Pulmonary artery endothelial cell (primary cell): ENCODE results near the gene MBL2. TPM values are rescaled to one million over a fixed set of nuclear protein-coding genes. Genes with fewer than 3 reads are reported as not detected.

Experiments used
- DNase-seq: peaks from one replicate; pipeline ENCODE4 v3.0.0-alpha.2; 2011; ENCODE audit warnings: low read depth, low spot score
- total RNA-seq: library from RNA; depleted of rRNA; stranded (reverse); fragments of >200 nt; gene quantifications from 2 replicates; pipeline ENCODE4 v1.2.3, GENCODE V29; 2014

MBL2 gene
- total RNA-seq, 1 donor from 2014 or later = not detected

GRCh38 chr10:52774182-52774581, 1.6 kb upstream of the MBL2 start:
- DNase-seq = no peak

GRCh38 chr10:52771534-52772445, 794 bp downstream of the MBL2 start:
- DNase-seq = no peak

- no peak for DNase-seq
These were observed 1.7 kb downstream of the MBL2 start for GRCh38 chr10:52770904-52771303.

- no peak for DNase-seq
These were observed 2.6 kb downstream of the MBL2 start for GRCh38 chr10:52769966-52770365.

- DNase-seq = no peak
These were observed 4.5 kb downstream of the MBL2 start for GRCh38 chr10:52768001-52768532.

- DNase-seq = no peak
These were observed 10.5 kb downstream of the MBL2 start for GRCh38 chr10:52762088-52762487.

- DNase-seq = no peak
These were observed 13.4 kb downstream of the MBL2 start for GRCh38 chr10:52759154-52759553.

GRCh38 chr10:52758406-52758805, 14.2 kb downstream of the MBL2 start:
- no peak for DNase-seq

DNA sequence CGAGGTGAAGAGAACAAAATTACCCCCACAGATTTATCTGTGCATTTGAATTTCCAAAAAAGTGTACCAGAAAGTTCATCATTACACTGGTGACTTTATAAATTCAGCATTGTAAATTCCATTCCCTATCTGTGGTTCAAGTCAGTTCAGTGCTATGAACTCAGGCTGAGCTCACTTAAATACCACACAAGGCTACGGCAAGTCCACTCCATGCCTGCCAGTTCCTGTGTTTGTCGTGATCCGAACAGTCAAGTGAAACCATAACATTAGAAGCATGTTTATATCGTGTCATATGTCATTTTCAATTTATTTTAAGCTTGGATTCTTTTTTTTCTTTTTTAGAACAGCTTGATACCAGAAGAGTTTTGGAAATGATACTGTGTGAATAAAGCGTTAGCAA, 14.8 kb downstream of the MBL2 start:
- DNase-seq = no peak

DNA sequence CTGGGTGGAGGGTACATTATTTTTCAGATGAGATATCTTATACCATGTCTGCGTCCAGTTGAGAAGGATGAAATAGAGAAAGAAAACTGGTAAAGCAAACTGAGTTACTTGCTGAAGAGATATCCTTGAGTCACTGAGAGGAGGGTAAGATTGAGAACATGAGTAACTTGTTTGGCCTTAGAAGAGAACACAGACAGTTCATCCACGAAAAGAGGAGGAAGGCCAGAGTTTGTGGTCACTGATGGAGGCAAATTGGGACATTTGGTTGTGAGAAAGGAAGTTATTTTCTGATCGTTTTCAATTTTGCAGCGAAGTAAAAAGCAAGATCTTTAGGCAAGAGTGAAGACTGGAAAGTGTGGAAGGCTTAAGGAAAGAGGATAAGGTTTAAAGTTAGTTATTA, 15.6 kb downstream of the MBL2 start:
- no peak for DNase-seq

- DNase-seq = no peak
These were observed 16.3 kb downstream of the MBL2 start for GRCh38 chr10:52756295-52756694.

GRCh38 chr10:52755297-52756062, 17.1 kb downstream of the MBL2 start:
- no peak for DNase-seq

DNA sequence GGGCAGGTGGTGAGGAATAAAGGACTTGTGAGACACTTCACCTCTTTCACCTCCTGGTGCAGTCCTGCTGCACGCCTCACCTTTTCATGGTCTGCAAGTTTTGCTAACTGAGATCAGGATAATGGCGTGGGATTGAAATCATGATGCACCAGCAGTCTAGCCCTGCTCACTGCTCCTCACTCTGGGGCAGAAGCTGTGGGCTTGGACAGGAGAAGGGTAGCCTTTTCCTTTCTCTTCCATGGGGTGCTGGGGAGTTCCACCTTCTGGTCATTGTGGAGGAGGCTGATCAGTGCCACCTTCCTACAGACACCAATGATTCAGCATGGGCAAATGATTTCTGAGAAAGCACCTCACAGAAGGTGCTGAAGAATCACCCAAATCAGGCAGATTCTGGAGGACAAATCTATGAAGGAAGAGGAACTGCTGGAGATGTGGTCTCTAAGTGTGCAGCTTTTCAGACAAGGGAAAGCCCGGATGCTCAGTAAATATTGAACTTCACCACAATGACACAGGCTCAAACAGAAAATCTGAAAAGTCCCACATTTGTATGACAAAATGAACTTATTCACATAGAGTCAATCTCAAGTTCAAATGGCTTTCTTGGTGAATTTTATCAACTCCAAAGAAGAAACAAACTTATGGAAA, 19.7 kb downstream of the MBL2 start:
- DNase-seq = no peak

DNA sequence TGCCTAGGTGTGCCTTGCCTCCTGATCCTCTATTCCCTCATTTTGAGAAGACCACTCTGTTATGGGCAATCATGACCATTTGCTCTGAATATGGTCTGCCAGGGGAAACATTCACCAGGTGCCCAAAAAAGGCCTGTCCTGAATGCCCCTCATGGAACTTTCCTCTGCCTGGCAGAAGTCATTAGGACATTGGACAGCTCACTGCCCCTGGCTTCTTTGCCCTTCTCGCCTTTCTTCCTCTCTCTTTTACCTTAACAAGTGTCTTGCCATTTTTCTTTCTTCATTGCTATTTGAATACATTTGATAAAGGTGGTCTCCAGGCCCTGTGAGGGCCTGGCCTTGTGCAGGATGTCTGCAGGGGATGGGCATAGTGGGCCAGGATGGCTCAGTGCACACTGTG, 20.3 kb downstream of the MBL2 start:
- DNase-seq = no peak

- no peak for DNase-seq
These were observed 21.2 kb downstream of the MBL2 start for GRCh38 chr10:52751337-52751736.

GRCh38 chr10:52750629-52751028, 22.0 kb downstream of the MBL2 start:
- no peak for DNase-seq

GRCh38 chr10:52747694-52748093, 24.9 kb downstream of the MBL2 start:
- no peak for DNase-seq

GRCh38 chr10:52746169-52746568, 26.4 kb downstream of the MBL2 start:
- DNase-seq = no peak

- no peak for DNase-seq
These were observed 28.4 kb downstream of the MBL2 start for GRCh38 chr10:52744057-52744805.

DNA sequence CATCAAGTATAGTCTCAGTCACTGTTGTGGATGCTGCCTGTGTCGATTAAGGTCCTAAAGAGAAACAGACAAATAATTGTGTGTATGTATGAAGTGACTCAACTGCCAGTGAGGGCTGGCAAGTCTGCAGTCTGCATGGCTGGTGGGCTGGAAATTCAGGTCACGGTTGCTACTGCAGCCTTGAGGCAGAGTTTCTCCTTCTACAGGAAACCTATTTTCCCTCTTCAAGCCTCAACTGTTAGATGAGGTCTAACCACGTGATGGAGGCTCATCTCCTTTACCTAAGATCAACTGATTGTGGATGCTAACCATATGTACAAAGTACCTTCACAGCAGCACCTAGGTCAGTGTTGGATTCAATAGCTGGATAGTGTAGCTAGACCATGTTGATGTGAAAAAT, 29.9 kb downstream of the MBL2 start:
- DNase-seq = no peak

DNA sequence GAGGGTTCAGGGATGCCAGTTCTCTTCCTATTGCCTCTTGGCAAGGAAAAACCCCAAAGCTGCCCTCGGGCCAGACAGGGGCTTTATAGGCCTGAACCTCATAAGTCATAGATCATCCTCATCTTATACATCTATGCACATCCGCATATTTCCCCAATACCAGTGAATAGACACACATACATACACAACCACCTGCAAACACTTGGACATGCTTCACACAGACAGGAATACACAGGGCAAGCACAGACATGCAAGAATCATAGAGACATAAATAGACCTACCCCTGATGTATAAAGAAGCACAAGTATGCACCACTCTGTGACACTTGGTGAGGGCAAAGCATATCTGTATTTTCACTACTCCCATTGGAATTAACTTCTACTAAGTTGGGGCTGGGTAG, 30.7 kb downstream of the MBL2 start:
- no peak for DNase-seq
